ENCODE measurements around the gene PRM2. TPM values are rescaled to one million over a fixed set of nuclear protein-coding genes. Genes with fewer than 3 reads are reported as not detected.

The PRM2 gene
- total and polyA plus RNA-seq, 10 donors, result not detected

DNA sequence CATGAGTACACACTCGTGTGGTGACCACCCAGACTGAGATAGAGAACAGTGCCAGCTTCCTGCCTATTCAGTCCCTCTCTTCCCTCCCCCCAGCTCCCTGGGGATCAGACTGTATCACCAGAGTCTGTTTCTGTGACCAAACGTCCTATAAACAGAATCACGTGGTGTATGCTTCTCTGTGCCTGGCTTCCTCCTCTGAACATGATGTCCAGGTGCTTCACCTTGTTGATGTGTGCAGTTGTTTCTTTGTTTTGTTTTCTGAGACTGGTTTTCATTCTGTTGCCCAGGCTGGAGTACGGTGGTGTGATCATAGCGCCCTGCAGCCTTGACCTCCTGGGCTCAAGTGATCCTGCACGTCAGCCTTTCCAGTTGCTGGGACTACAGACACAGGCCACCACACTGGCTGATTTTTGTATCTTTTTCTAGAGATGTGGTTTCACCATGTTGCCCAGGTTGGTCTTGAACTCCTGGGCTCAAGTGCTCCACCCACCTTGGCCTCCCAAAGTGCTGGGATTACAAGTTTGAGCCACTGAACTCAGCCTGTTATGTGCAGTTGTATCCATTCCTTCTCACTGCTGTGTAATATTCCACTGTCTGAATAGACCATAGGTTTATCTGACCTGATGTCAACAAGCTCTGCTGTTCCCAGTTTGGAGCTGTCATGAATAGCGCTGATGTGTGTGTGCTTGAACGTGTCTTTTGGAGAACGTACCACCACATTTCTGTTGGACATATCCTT is 33.8 kb upstream of the PRM2 start:
- TF ChIP-seq POLR2A (IDR thresholded peaks at IDR 0.05) (no peak), POLR2AphosphoS5 (IDR thresholded peaks at IDR 0.05) (peak in 2 of 3 donors; percentile 36 to 78)
- H3K27ac ChIP-seq, result peak overlapping the region; percentile 37 to 88 (median 82)
- intact Hi-C loops (cut with DNase I; ENCODE audit: low total_unique reads), result no loop called here
- H3K4me1 ChIP-seq, result peaks cover 25 to 99% (median 65%) of the 10 kb centered on the region in 6 donors
- peak overlapping the region in 1 of 8 donors; percentile 11 for H3K4me3 ChIP-seq
- H3K27me3 ChIP-seq (replicated peaks in 1 of 7), result no peaks in the 10 kb centered on the region
- no peaks in the 10 kb centered on the region for H3K36me3 ChIP-seq
- no peaks in the 10 kb centered on the region for H3K9me3 ChIP-seq
- DNase-seq, result no peak
- 58 to 61% (median 58%) methylated on average over 9 of the region's 9 CpGs for WGBS, 5 donors

DNA sequence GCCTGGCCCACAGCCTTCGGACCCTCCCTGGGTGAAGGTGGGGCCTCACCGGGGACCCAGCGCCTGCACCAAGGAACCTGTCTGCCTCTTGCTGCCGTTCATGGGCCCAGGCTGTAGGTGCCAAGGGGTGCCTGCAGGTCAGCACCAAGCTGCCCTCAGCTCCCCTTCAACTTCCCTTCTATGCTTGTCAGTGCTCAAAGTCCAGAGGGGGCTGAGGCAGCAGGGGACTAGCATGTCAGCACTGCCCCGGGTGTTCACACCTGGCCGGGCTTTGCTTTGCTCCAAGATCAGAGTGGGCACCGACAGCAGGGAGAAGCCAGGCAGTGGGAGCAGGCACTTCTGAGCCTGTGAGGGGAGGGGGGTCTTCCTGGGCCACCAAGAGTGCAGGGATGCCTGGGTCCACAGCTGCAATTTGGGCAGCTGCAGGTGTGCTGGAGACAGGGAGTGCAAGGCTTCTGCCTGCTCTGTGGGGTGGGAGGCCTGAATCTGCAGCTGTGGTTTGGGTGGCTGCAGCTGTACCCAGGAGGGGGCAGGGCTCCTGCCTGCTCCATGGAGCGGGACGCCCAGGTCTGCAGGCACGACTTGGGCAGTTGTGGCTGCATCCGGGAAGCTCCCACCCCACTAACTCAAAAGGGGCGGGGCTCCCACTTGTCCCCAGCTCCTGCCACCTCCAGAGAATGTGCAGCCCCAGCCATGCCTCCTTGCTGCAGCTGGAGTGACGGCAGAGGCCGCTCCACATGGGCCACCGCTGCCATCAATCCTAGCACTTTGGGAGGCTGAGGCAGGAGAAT is 32.4 kb upstream of the PRM2 start:
- peaks cover 25 to 96% (median 69%) of the 10 kb centered on the region in 6 donors for H3K4me1 ChIP-seq
- WGBS, 5 donors, result 44 to 57% (median 52%) methylated on average over 9 to 15 of the region's 15 CpGs
- no peaks in the 10 kb centered on the region for H3K36me3 ChIP-seq
- H3K27ac ChIP-seq, result peak overlapping the region in 5 of 8 donors; percentile 79 to 88 (median 84)
- TF ChIP-seq POLR2A (IDR thresholded peaks at IDR 0.05), result no peak
- TF ChIP-seq POLR2AphosphoS5 (IDR thresholded peaks at IDR 0.05), result peak; percentile 89 to 95 (median 90)
- peak overlapping the region in 1 of 8 donors; percentile 22 for H3K4me3 ChIP-seq
- no peaks in the 10 kb centered on the region for H3K9me3 ChIP-seq
- DNase-seq, result peak; percentile 93
- no peaks in the 10 kb centered on the region for H3K27me3 ChIP-seq (replicated peaks in 1 of 7)
- intact Hi-C loops (cut with DNase I; ENCODE audit: low total_unique reads), result no loop called here

DNA sequence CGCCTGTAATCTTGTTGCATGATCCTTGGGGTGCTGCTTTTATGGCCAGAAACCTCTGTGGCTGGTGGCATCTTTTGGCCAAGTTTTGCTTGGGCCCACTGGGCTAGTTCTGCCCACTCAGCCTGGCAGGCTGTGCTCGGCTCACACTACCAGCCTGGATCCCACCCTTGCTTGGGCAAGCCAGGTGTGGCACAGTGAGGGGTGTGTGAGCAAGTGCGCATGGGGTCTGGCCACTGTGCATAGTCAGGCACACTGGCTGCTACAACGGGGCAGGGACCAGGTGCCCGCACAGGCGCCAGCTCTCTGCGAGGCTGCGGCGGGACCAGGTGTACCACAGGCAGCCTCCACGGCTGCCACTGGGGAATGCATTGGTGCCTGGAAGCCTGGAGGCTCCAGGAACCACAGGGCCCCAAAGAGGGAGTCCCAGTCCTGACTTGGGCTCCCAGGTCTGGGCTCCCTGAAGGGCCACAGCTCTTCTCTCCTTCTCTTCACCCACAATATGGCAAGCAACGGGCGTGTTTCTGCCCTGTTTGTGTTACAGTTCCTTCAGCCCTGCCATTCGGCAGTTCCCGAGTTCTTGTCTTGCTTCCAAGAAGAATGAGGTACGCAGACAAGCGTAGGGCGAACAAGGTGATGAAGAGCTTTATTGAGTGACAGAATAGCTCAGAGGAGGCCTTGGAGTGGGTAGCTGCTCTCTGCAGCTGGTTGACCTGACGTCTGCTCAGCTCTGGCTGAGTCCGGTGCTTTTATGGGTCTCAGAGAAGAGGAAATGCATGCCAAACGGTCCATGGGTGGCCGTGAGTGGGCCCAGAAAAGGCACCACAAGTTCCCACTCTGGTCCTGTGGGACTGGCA is 31.6 kb upstream of the PRM2 start:
- no peaks in the 10 kb centered on the region for H3K36me3 ChIP-seq
- H3K4me1 ChIP-seq, result peaks cover 24 to 88% (median 62%) of the 10 kb centered on the region in 6 donors
- TF ChIP-seq, protein P1, sequence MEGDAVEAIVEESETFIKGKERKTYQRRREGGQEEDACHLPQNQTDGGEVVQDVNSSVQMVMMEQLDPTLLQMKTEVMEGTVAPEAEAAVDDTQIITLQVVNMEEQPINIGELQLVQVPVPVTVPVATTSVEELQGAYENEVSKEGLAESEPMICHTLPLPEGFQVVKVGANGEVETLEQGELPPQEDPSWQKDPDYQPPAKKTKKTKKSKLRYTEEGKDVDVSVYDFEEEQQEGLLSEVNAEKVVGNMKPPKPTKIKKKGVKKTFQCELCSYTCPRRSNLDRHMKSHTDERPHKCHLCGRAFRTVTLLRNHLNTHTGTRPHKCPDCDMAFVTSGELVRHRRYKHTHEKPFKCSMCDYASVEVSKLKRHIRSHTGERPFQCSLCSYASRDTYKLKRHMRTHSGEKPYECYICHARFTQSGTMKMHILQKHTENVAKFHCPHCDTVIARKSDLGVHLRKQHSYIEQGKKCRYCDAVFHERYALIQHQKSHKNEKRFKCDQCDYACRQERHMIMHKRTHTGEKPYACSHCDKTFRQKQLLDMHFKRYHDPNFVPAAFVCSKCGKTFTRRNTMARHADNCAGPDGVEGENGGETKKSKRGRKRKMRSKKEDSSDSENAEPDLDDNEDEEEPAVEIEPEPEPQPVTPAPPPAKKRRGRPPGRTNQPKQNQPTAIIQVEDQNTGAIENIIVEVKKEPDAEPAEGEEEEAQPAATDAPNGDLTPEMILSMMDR (IDR thresholded peaks at IDR 0.05 in 8 of 11, conservative IDR thresholded peaks at IDR 0.05 in 3 of 11), result no peak
- no peak for TF ChIP-seq POLR2A (IDR thresholded peaks at IDR 0.05)
- TF ChIP-seq POLR2AphosphoS5 (IDR thresholded peaks at IDR 0.05), result no peak
- no peaks in the 10 kb centered on the region for H3K27me3 ChIP-seq (replicated peaks in 1 of 7)
- H3K27ac ChIP-seq, result peak overlapping the region in 7 of 8 donors; percentile 3 to 88 (median 84)
- H3K4me3 ChIP-seq, result peak overlapping the region in 1 of 8 donors; percentile 11
- H3K9me3 ChIP-seq, result no peaks in the 10 kb centered on the region
- intact Hi-C loops (cut with DNase I; ENCODE audit: low total_unique reads), result no loop called here
- WGBS, 5 donors, result 76 to 89% (median 78%) methylated on average over 12 to 21 of the region's 21 CpGs
- DNase-seq, result no peak

DNA sequence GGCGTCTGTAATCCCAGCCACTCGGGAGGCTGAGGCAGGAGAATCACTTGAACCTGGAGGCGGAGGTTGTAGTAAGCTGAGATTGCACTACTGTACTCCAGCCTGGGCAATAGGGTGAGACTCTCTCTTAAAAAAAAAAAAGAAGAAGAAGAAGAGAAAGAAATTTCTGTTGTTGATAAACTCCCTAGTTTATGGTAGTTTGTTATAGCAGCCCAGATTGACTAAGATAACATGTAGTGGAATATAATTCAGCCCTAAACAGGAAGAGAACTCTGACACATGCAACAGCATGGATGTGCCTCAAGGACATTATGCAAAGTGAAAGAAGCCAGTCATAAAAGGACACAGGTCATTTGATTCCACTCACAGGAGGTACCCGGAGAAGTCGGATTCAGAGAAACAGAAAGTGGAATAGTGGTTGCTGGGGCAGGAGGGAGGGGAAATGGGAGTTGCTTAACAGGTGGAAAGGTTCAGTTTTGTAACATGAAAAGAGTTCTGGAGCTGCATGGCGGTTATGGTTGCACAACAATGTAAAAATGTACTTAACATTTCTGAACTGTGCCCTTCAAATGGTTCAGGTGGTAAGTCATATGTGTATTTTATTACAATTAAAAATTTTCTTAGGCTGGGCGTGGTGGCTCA is 30.8 kb upstream of the PRM2 start:
- H3K36me3 ChIP-seq, result no peaks in the 10 kb centered on the region
- peaks cover 16 to 80% (median 55%) of the 10 kb centered on the region in 6 donors for H3K4me1 ChIP-seq
- H3K27me3 ChIP-seq (replicated peaks in 1 of 7), result no peaks in the 10 kb centered on the region
- WGBS, 5 donors, result 55 to 78% (median 67%) methylated on average over 7 of the region's 7 CpGs
- no peak overlapping the region for H3K4me3 ChIP-seq
- TF ChIP-seq POLR2AphosphoS5 (IDR thresholded peaks at IDR 0.05) (no peak), POLR2A (IDR thresholded peaks at IDR 0.05) (no peak)
- TF ChIP-seq, protein P1 (IDR thresholded peaks at IDR 0.05 in 8 of 11, conservative IDR thresholded peaks at IDR 0.05 in 3 of 11), result no peak
- intact Hi-C loops (cut with DNase I; ENCODE audit: low total_unique reads), result no loop called here
- DNase-seq, result no peak
- peak overlapping the region in 6 of 8 donors; percentile 3 to 88 (median 84) for H3K27ac ChIP-seq
- no peaks in the 10 kb centered on the region for H3K9me3 ChIP-seq
